Measurements from ENCODE around the gene OR2T5.
"Not testable (repeated sequence)": the region's sequence is repeated elsewhere in the genome, so short reads cannot be mapped to it uniquely, and the experiment has no call there.

Gene OR2T5

DNA sequence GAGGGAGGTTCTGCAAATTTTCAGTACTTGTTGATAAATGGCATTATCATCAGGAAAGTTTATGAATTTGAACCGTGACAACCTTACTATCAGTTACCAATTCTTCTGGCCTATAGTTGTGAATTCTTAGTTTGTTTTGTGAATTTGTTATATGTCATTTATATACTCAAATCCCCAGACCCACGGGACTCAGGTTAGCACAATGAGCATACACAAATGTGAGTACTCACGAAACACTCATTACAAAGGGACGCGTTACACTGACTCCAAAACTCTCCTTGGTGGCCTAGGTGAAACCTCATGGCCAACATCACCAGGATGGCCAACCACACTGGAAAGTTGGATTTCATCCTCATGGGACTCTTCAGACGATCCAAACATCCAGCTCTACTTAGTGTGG lies at the start of gene OR2T5:
TSS of gene OR2T5 (plus strand) at position 301 of the 400 bp plus-strand sequence. CDS start at position 301, 0 bp downstream.
- POLR2A ChIA-PET; DNase-seq (ENCODE audit: low read depth, low spot score); CTCF ChIA-PET; H3K4me3 ChIP-seq (ENCODE audit: low read depth, low read length): not testable (repeated sequence)

DNA sequence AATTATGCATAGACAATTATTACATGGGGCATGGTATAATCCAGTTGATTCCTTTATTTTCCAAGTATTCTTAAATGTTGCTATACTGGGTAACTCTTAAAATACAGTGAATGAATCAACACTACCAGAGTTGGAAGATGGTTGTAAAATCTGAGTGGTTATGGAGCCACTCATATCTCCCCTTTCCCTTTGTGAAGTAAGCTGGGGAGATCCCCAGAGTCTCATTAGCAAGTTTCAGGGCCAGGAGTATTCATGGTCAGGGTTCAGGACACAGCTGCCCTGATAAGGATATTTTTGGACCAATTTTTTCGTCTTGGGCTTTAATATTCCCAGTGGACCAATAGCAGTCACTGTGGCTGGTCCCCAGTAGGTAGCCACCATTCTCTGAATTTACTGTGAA lies 49.7 kb upstream of the OR2T5 start:
- POLR2A ChIA-PET; DNase-seq (ENCODE audit: low read depth, low spot score); H3K4me3 ChIP-seq (ENCODE audit: low read depth, low read length); CTCF ChIA-PET: not testable (repeated sequence)

- DNase-seq (ENCODE audit: low read depth, low spot score); POLR2A ChIA-PET; CTCF ChIA-PET: not testable (repeated sequence)
These were observed 49.1 kb upstream of the OR2T5 start for GRCh38 chr1:248439283-248439682.

GRCh38 chr1:248442500-248443277 lies 45.7 kb upstream of the OR2T5 start:
- CTCF ChIA-PET; DNase-seq (ENCODE audit: low read depth, low spot score); POLR2A ChIA-PET: not testable (repeated sequence)

More at GRCh38 chr1:248439283-248439682, 49.1 kb upstream of the OR2T5 start:
- not testable (repeated sequence) for H3K4me3 ChIP-seq (ENCODE audit: low read depth, low read length)

DNA sequence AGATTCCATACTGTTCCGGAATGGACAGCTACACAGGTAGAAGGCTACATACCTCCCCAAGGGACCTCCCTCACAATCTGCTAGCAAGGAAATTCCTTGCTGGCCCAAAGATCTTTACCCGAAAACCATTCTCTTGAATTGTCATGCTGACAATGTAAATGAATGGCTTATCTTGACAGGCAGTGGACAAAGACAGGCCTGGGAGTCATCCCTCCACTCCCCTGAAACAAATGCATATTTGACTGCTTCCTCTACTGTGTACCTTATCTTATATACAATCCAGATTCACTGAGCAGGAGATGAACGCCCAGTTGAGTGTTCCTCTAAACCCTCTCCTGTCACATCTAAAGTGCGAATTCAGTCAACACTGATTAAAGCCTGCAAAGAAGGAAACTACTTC lies 43.8 kb upstream of the OR2T5 start:
- DNase-seq (ENCODE audit: low read depth, low spot score); H3K4me3 ChIP-seq (ENCODE audit: low read depth, low read length); CTCF ChIA-PET; POLR2A ChIA-PET: not testable (repeated sequence)

More at GRCh38 chr1:248442500-248443277, 45.7 kb upstream of the OR2T5 start:
- not testable (repeated sequence) for H3K4me3 ChIP-seq (ENCODE audit: low read depth, low read length)

- CTCF ChIA-PET; DNase-seq (ENCODE audit: low read depth, low spot score); H3K4me3 ChIP-seq (ENCODE audit: low read depth, low read length); POLR2A ChIA-PET: not testable (repeated sequence)
These were observed 43.0 kb upstream of the OR2T5 start, which contains the start of gene OR2T2 for GRCh38 chr1:248445399-248445798. OR2T2 (plus strand) TSS chr1:248445637; CDS start chr1:248452798, 7,161 bp downstream.

DNA sequence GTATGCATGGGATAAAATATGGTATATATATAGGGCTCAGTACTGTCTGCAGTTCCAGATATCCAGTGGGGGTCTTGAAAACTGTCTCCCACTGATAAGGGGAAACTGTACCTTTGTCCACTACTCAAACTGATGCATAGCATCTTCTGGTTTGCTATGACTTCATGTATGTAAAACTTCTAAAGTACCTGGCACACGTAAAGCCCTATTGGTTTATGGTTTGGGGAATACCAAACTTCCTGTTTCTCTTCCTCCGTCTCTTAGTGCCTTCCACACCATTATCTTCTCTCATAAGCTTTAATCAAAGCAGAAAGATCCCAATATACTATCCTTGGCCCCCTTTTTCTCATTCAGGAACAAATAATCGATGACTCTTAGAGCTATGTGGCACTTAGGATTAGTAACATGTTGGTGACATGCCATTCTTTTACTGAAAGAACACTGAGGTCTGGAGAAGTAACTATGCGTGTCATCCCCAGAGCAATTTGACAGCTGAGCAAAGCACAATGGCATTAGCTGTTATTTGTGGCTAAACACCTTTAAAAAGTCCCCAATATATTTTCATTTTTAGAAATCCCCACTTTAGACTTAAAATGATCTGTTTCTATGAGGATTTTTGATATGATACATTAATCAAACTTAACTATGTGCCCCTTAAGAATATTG lies 39.8 kb upstream of the OR2T5 start:
- DNase-seq (ENCODE audit: low read depth, low spot score); CTCF ChIA-PET; H3K4me3 ChIP-seq (ENCODE audit: low read depth, low read length); POLR2A ChIA-PET: not testable (repeated sequence)

GRCh38 chr1:248449821-248450465 lies 38.4 kb upstream of the OR2T5 start:
- POLR2A ChIA-PET; CTCF ChIA-PET; H3K4me3 ChIP-seq (ENCODE audit: low read depth, low read length); DNase-seq (ENCODE audit: low read depth, low spot score): not testable (repeated sequence)

DNA sequence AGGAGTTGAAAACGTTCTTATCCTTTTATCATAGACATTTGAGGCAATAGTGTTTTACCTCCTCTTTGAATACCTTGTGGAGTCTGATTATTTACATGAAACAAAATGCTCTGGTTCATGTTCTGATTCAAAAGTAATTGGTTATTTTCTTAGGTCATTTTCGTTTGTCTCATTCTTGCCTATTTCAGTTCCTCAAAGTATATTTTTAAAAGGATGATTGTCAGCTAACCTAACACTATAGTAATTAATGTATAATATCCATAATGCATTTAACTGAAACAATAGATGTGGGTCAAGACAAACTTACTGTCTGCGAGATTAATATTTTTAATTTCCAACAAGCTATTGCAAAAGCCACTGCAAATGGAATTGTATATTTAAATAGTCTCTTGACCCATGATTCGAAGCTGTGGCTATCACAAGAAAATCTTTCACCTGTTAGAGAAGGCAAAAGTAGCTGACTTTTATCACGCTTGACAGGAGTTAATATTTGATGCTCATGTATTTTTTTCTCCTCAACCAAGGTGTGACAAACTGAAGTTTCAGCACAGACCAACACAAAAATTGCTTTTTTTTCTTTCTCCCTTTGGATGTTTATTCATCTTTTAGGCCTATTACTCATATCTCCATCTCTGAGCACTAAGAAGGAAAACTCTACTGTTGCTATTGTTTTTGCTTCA lies 37.8 kb upstream of the OR2T5 start:
- DNase-seq (ENCODE audit: low read depth, low spot score); POLR2A ChIA-PET; H3K4me3 ChIP-seq (ENCODE audit: low read depth, low read length); CTCF ChIA-PET: not testable (repeated sequence)

DNA sequence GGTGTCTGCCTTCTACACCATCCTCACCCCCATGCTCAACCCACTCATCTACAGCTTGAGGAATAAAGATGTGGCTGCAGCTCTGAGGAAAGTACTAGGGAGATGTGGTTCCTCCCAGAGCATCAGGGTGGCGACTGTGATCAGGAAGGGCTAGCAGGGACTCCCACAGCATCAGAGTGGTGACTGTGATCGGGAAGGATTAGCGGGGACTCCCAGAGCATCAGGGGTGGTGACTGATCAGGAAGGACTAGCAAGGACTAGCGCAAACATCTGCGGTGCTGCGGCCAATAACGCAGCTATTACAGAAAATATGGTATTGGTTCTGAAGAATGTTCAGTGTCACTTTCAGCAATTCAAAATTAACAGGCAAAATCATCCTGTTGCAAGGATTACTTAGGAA lies 34.8 kb upstream of the OR2T5 start:
- H3K4me3 ChIP-seq (ENCODE audit: low read depth, low read length); POLR2A ChIA-PET; CTCF ChIA-PET; DNase-seq (ENCODE audit: low read depth, low spot score): not testable (repeated sequence)

DNA sequence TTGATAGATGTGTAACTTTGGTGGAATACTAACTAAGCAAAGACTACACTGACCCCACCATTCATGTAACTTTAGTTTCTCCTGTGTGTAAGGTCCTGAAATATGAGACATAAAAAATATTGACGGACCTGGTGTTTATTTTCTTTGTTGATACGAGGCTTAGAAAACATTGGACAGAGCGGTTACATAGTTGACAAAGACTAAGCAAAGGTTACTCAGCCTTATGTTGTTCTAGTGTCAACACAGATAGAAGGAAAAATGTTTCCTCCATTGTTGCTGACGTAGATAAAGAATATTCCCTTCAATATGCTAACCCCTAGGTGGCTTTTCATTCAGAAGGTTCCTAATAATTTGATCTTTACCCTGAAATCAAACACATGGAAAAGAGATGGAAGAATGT lies 33.3 kb upstream of the OR2T5 start:
- CTCF ChIA-PET; H3K4me3 ChIP-seq (ENCODE audit: low read depth, low read length); POLR2A ChIA-PET; DNase-seq (ENCODE audit: low read depth, low spot score): not testable (repeated sequence)

GRCh38 chr1:248456635-248457034 lies 31.8 kb upstream of the OR2T5 start:
- DNase-seq (ENCODE audit: low read depth, low spot score); POLR2A ChIA-PET; CTCF ChIA-PET; H3K4me3 ChIP-seq (ENCODE audit: low read depth, low read length): not testable (repeated sequence)

DNA sequence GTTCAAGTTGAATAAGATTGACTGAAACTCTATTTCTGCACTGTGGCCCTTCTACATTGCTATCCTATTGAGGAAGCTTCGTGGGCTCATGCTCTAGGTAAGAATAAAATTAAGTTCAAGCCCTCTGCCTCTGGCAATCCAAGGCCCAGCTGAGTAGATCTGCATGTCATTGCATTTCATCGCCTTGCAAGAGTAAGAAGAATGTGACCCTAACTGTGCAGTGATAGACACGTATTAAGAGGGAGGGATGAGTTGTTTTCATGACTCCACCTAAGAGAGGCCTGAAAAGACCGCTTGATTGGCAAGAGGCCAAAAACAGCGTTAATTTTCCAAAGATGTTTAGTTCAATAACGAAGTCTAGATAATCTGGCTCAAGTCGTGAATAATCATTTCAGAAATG lies 29.3 kb upstream of the OR2T5 start:
- H3K4me3 ChIP-seq (ENCODE audit: low read depth, low read length); DNase-seq (ENCODE audit: low read depth, low spot score); CTCF ChIA-PET; POLR2A ChIA-PET: not testable (repeated sequence)
